ENCODE results near the gene DNAH6.

Gene DNAH6

DNA sequence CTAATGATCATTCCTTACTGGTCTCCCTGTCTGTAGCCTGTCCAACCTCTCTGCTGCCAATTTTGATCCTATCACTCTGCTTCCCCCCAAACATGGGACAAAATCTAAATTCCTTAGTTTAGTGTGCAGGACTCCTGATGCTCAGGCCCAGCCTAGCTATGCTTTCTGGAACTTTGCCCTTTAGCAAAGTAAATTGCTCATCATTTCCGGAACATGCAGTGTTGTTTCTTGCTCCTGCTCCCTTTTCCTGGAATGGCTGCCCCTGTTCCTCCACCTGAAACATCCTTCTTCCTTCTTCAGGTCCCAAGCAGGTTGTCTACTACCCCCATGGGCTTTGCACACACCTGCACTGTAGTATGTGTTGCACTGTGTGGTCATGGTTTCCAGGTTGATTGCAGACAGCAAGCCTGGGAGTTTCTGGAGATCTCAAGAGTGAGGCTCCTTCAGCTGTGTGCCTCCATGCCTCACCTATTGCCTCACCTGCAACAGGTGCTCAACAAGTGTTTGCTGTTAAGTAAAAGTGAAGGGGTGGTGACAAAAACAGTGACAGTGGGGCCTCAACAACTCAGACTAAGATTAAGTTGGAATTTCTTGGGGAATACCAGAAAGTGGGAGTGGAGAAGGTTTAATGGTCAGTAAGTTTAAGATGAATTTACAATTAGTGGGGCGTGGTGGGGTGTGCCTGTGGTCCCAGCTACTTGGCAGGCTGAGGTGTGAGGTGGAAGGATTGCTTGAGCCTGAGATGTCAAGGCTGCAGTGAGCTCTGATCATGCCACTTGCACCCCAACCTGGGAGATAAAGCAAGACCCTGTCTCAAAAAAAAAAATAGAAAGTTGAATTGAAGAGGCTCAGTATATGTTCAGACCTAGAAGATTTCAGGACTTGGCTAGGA lies 120.0 kb downstream of the DNAH6 start:
- no peak for DNase-seq

DNA sequence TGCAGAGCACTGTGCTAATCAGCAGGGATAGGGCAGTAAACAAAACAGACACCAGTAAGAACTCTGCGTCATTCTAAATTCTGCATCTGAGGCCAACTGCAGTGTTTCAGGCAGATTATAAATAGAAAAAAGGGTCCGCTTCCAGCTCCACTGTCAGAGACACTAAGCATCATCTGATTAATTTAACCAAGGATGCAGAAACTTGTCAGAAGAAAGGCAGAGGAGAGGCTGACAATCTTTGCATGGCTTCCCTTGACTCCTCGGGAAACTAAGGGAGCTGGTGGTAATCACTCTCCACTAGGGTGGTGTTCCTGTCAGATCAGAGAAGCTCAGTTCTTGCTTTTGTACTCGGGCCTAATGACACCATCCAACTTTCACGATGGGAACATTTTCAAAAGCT lies 123.5 kb downstream of the DNAH6 start:
- DNase-seq: no peak

DNA sequence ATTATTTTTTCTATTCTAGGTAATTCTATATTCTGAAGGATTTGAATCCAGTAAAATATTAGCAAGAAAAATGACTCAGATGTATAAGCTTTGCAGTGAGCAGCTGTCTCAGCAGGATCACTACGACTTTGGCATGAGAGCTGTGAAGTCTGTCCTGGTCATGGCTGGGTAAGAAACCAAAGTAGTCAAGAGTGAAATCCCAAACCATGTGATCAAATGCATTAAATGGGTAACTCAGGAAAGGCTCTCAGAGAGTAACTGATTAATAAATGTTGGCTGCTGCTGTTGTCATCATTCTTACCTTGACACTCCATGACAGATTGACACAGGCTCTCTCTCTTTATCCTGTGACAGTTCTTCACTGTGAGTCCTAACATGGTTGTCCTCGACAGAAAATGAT lies 124.1 kb downstream of the DNAH6 start:
- no peak for DNase-seq

DNA sequence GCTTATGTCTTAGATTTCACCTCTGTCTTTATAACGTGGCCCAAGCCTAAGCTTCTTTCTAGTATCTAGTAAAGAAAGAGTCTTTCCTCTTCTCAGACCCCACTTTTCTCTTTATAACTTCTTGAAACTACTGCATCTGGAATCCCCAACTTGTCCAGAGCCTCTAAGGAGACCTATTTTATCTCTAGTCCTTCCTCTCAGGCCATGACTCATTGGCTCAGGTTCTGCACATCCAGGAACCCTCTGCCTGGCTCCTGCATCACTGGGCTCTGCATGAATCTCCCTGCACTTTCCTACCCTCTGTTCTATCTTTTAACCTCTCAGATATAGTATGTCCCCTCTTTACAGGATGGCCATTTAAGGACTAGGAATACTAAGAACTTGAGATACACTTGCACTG lies 124.7 kb downstream of the DNAH6 start:
- DNase-seq: no peak

DNA sequence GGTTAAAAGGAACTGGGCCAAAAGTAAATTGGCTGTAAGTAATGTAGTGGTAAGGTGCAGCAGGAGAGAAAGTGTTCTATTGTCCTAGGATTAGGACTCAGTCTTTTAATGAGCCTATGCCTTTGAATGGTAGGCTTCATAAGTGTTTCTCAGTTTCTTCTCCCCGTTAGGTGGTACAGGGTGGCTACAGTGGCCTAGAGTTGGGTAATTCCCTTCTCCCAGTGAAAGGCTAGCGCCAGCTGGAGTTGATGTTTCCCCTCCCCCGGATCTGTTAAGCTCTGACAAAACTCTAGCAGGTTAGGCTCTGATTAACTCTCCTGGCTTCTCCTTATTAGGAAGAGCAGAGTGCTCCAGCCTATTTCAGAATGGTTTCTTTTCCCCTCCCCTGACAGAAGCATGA lies 127.7 kb downstream of the DNAH6 start:
- no peak for DNase-seq

DNA sequence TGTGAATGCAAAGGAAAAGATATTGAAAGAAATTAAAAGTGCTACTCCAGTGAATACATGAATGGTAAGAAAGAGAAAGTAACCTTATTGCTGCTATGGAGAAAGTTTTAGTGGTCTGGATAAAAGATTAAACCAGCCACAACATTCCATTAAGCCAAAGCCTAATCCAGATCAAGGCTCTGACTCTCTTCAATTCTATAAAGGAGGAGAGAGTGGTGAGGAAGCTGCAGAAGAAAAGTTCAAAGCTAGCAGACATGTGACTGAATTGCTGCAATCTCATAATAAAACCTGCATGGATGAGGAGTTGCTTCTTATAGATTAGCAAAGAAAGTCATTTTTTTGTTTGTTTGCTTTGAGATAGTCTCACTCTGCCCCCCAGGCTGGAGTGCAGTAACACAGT lies 130.2 kb downstream of the DNAH6 start:
- DNase-seq: no peak

DNA sequence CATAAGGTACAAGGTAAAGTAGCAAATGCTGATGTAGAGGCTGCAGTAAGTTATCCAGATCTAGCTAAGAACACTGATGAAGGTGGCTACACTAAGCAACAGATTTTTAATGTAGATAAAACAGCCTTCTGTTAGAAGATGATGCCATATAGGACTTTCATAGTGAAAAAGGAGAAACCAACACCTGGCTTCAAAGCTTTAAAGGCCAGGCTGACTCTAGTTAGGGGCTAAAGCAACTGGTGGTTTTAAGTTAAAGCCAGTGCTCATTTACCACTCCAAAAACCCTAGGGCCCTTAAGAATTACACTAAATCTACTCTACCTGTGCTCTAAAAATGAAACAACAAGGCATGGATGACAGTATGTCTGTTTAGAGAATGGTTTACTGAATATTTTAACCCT lies 131.0 kb downstream of the DNAH6 start:
- no peak for DNase-seq

DNA sequence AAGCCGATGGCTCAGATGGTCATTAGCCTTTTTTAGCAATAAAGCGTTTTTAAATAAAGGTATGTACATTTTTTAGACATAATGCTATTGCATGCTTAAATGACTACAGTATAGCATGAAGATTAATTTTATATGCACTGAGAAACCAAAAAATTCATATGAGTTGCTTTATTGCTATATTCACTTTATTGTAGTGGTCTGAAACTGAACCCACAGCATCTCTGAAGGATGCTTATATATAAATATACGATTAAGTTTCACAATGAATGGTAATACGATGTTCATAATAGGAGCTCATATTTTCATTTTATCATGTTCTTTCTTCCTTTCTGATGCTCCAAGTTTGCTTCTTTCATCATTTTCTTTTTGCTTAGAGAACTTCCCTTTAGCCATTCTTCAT lies 132.8 kb downstream of the DNAH6 start:
- no peak for DNase-seq

DNA sequence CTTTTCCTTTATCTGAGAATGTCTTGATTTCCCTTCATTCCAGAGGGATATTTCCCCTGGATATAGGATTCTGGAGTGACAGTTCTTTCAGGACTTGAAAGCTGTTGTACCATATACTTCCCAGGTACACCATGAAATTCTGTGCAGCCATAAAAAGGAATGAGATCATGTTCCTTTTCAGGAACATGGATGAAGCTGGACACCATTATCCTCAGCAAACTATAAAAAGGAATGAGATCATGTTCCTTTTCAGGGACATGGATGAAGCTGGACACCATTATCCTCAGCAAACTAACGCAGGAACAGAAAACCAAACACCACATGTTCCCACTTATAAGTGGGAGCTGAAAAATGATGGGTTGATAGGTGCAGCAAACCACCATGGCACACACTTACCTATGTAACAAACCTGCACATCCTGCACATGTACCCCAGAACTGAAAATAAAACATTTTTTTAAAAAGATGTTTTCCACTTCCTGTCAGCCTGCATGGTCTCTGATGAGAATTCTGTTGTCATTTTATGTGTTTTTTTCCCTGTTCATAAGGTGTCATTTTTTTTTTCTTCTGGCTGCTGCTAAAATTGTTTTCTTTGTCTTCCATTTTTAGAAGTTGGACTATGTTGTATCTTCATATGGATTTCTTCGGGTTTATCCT lies 133.3 kb downstream of the DNAH6 start:
- DNase-seq: no peak

DNA sequence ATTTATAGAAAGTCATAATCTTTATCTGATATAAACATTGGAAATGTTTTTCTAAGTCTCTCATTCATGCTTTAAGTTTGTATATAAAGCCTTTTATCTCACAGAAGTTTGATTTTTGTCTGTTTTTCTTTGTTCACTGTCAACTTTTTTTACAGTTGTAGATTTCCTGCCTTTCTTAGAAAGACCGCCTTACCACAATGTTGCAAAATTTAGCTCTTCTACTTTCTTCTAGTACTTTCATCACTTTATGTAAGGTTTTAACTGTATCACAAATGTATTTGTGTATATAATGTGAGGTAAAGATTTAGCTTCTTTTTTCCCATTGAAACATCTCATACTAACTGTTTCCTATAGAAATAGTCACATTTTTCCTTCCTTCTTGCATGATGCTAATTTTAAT lies 136.1 kb downstream of the DNAH6 start:
- no peak for DNase-seq

DNA sequence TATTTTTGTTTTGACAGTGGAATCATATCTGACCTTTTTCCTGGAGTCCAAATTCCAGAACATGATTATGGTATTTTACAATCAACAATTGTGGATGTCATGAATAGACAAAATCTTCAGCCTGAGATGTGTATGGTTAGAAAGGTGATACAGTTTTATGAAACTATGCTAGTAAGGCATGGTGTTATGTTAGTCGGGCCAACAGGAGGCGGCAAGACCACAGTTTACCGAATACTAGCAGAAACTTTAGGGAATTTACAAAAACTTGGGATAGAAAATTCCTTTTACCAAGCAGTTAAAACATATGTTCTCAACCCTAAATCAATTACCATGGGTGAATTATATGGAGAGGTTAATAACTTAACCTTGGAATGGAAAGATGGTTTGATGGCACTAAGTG lies 137.0 kb downstream of the DNAH6 start:
- DNase-seq: no peak

DNA sequence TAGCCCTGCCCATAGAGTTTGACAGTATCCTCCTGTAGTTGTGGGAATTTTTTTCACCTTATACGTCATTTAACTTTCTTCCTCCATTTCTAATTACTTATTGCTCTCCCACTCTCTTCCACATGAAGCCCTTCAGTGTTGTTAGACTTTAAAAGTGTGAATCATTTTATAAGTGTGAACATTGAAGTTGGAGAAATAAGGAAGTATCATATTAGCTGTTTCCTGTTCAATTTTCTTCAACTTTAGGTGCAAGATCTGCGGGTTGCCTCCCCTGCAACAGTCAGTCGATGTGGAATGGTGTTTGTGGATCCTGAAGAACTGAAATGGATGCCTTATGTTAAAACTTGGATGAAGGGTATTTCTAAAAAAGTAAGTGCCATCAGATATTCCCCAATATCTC lies 138.1 kb downstream of the DNAH6 start:
- DNase-seq: no peak

DNA sequence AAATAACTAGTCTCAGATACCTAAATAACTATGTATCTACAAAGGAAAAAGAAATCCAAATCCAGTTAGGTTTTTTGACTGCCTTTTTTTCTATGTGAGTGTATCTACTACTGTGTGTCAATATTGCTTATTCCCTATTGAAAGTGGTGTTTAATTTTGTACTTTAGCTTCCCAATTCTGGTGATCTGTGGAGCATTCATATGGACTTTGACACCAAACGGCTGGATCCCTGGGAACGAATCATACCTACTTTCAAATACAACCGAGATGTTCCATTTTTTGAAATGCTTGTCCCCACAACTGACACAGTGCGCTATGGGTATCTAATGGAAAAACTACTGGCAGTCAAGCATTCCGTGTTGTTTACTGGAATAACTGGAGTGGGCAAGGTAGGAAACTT lies 152.8 kb downstream of the DNAH6 start:
- no peak for DNase-seq

DNA sequence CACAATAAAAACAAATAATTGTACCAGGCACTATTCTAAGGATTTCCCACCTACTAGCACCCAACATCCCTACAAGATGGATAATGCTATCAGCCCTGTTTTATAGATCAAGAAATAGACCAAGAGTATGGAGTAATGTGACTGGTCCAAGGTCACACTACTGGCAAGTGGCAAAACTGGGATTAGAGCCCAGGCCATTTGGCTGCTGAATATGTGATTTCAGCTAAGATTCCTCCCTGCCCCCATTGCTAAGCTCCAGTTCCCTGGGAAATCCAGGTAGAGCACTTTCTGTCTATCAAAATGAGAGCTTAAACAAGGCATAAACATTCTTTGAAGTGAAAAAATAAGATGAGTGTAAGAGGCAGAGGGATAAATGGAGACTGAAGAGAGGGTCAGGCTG lies 157.8 kb downstream of the DNAH6 start:
- no peak for DNase-seq

DNA sequence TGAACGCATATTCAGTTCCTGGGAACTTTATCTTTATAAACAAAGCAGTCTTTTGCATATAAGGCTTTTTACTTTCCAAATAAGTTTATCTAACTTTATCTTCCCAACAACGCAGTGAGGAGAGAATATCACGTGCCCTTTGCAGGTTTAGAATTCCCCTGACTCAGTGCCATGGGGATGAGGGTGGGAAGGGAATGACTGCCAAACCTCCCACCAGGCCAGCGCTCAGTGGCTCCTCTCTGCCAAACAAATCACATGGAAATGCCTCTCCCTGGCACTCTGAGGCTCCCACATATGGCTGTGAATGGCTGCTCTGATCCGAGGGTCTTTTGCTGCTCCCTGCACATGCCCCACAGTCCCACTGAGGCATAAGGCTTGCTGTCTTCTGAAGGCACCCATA lies 158.3 kb downstream of the DNAH6 start:
- no peak for DNase-seq

DNA sequence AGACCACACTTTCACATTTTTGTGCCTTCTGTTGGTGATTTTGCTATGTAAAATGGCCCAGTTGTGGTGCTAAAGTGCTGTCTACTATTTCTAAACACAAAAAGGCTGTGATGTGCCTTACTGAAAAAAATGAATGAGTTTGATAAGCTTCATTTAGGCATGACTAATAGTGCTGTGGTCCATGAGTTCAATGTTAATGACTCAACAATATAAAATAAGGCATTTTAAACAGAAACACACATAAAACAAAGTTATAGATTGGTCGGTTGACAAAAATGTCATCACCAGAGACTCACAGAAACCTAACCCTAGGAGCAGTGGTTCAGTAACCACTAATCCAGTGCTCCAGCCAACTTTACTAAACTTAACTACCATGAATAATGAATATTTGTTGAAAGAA lies 160.0 kb downstream of the DNAH6 start:
- DNase-seq: no peak

DNA sequence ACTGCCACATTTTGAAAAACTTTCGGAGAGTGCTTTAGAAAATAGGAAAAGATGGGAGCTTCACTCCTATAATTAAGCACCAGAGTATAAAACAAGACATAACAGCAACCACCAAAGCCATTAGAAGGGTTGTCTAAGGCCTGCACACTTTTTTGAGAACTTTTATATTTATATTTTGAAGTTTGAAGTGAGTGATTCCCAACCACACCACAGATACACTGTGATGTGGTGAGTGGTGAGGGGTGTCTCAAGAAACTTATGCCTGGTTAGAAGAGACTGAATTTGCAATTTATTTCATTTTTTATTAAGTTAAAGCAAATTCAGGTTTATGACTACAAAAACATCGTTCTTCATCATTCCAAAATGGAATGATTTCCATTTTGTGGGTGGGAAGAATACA lies 161.9 kb downstream of the DNAH6 start:
- no peak for DNase-seq

DNA sequence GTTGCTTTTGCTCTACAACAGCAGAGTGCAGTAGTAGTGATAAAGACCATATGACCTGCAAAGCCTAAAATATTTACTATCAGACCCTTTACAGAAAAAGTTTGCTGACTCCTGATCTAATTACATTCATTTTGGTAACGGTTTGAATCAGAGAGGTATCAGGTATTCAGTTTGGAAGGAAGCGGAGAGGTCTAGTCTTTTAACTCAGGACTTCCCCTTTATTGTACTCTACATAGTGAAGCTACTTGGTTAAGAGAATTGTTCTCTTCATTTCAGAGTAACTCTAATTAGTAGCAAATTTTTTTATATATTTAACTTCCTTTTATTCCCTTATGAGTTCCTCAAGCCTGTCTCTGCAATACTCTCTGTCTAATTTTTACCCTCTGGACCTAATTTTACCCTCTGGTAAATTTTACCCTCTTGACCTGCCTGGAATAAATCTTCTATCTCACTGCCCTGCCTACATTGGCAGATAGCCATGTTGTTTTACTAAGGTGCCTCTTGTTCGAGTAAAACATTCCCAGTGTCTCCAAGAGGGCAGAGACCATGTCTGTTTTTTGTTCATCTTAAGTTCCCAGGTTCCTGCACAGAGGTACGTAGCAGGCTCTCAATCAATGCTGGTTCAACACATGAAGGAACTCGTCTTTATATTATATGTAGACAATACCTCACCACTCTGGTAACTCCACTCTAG lies 170.6 kb downstream of the DNAH6 start:
- DNase-seq: no peak

DNA sequence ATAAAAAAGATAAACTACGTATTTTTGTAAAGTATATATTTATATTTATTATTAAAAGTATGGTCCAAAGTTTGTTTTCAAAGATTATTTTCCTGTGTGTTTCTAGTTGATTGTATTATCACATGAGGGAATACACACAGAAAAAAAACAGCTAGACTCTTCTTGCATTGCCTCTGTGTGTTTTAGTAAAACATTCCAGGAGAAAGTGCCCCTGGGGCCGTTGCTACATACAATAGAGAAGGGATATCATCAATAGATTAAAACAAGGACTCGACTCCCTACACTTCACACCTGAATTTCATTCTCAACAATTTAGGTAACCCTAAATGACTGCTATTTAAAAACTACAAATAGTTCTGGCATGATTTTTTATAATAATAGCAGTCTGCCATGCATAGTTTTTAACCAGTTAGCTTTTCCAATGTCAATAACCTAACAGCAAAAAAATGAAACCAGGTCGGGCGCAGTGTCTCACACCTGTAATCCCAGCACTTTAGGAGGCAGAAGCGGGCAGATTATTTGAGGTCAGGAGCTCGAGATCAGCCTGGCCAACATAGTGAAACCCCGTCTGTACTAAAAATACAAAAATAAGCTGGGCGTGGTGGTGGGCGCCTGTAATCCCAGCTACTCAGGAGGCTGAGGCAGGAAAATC lies 171.3 kb downstream of the DNAH6 start:
- no peak for DNase-seq

DNA sequence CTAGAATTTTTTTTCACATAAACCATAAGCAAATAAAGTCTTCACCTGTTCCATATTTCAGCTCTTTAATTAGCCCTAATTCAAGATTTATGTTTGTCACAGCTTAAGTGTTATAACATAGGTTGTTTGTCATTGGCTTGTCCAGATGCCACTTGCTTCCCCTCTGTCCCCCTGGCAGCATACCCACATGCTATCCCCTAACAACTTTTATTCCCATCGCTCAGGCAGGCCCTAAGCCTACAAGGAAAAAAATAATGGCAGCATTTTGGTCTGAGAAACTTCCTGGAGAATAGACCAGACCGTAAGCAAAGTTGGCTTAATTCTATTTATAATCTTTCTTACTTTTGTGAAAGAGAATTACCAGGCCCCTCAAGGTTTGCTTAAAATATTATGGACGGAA lies 173.9 kb downstream of the DNAH6 start:
- DNase-seq: no peak

DNA sequence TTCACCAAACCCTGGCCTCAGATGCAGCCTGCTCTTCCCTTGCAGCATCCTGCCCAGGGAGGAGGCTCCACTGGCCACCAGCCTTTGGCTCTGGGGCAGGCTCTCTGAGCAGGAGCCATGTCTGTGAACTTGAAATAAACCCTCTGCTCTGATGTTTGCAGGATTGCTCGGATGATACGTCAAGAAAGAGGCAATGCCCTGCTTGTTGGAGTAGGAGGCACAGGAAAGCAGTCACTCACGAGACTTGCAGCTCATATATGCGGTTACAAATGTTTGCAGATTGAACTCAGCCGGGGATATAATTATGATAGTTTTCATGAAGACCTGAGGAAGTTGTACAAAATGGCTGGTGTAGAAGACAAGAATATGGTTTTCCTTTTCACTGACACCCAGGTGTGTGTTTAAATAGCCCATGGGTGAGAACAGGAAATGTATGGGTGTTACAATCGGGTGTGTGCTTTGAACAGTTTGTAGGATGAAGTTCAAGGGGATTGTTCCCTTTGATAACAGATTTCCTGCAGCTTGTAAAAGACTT lies 177.9 kb downstream of the DNAH6 start:
- no peak for DNase-seq

DNA sequence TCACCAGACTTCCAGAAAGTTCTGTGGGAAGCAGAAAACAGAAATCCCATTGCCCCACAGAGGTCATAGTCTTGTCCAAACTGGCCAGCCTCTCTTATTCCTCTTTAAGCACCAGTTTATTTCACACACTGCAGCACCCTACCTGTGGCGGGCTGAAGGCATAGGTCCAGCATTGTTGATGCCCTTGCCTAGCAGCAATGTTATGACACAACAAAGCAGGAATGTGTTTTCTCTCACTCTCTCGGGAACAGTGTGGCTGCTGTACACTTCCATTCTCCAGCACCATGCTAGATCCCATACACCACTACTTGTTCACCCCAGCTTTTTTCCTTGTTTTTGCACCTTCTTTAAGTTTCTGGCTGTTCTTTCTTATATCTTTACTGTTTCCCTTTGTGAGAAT lies 181.6 kb downstream of the DNAH6 start:
- DNase-seq: no peak

DNA sequence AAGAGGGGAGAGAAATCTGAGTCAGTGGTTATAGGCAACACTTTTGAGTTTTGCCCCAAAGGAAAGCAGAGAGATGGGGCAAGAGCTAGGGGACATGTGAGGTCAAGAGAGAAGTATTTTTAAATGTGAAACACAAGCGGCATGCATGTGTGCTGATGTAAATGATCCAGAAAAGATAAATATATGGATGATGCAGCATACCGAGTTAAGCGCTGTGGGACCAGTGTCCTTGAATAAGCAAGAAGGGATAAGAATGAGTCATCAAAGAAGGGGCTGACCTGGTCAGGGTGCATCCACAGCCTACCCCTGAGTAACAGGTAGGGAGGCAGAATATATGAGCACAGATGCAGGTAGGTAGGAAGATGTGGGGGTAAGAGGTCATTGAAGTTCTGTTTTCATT lies 183.7 kb downstream of the DNAH6 start:
- no peak for DNase-seq
